Lower leg skin (tissue), 4 donors: Measurements from ENCODE around the gene CDYL2. TPM values are rescaled to one million over a fixed set of nuclear protein-coding genes. Genes with fewer than 3 reads are reported as not detected.

Source experiments
- DNase-seq, 2 donors: peaks; one replicate each; pipeline ENCODE4 v3.0.0-alpha.2; 2019; ENCODE audit warnings: low spot score in 2 of 2
- H3K4me3 ChIP-seq: fragments of 200-600 bp; sonication (generic); 2 replicates; pipeline ENCODE4 v1.5.1; 2017; ENCODE audit warnings: mild to moderate bottlenecking, low read depth; ENCODE audit not compliant: poor library complexity, severe bottlenecking
- CTCF ChIP-seq, 3 donors: fragments of 450-650 bp; IDR thresholded peaks; one replicate each; pipeline ENCODE4 v1.5.1; 2016; ENCODE audit warnings: antibody characterized with exemption in 3 of 3, mild to moderate bottlenecking in 3 of 3, moderate library complexity in 2 of 3
- POLR2A ChIP-seq, 2 donors: fragments of 450-650 bp; IDR thresholded peaks; one replicate each; pipeline ENCODE4 v1.6.1; 2016 to 2017; ENCODE audit warnings: antibody characterized with exemption in 2 of 2, mild to moderate bottlenecking in 1 of 2, moderate library complexity in 1 of 2
- WGBS, 2 donors: methylation state at CpG; one replicate each; pipeline ENCODE4 v1.1.5; 2018; 5-methylcytosine and 5-hydroxymethylcytosine counted together
- intact Hi-C: fragments of 100-400 bp; cut with DNase I; formaldehyde crosslinking; loops from one replicate; pipeline ENCODE4 v1.15.0; 2023; ENCODE audit warnings: low total_unique reads
- total RNA-seq, 4 donors: library from RNA; depleted of rRNA; stranded (reverse); fragments of >200 nt; gene quantifications; one replicate each; pipeline ENCODE4 v1.1.0, GENCODE V29; 2016

CDYL2 gene
- total RNA-seq, 4 donors from 2014 or later: 1.3 to 1.9 (median 1.7) TPM

GRCh38 chr16:80778703-80779102, 25.7 kb downstream of the CDYL2 start:
- DNase-seq: no peak
- WGBS, 2 donors: 81 to 83% methylated on average over 2 of the region's 2 CpGs
- H3K4me3 ChIP-seq: no peak overlapping the region
- intact Hi-C loops: no loop called here
- no peak for TF ChIP-seq POLR2A (IDR thresholded peaks at IDR 0.05)
- no peak for TF ChIP-seq CTCF (IDR thresholded peaks at IDR 0.05)

GRCh38 chr16:80776856-80777255, 27.5 kb downstream of the CDYL2 start:
- intact Hi-C loops: no loop called here
- no peak for DNase-seq
- H3K4me3 ChIP-seq: no peak overlapping the region
- no peak for TF ChIP-seq CTCF (IDR thresholded peaks at IDR 0.05)
- TF ChIP-seq POLR2A (IDR thresholded peaks at IDR 0.05): no peak
- 87 to 88% methylated on average over 19 of the region's 19 CpGs for WGBS, 2 donors

- TF ChIP-seq CTCF (IDR thresholded peaks at IDR 0.05): no peak
- TF ChIP-seq POLR2A (IDR thresholded peaks at IDR 0.05): no peak
- intact Hi-C loops: no loop called here
- 94 to 96% methylated on average over 1 of the region's 1 CpG for WGBS, 2 donors
- no peak for DNase-seq
- H3K4me3 ChIP-seq: no peak overlapping the region
Observed at GRCh38 chr16:80775450-80775849, 28.9 kb downstream of the CDYL2 start.

- TF ChIP-seq POLR2A (IDR thresholded peaks at IDR 0.05) (no peak), CTCF (IDR thresholded peaks at IDR 0.05) (no peak)
- WGBS, 2 donors: 84 to 90% methylated on average over 1 of the region's 1 CpG
- intact Hi-C loops: no loop called here
Observed at GRCh38 chr16:80766798-80767197, 37.6 kb downstream of the CDYL2 start.

GRCh38 chr16:80759419-80760162, 44.8 kb downstream of the CDYL2 start:
- no peak overlapping the region for H3K4me3 ChIP-seq
- DNase-seq: no peak
- no peak for TF ChIP-seq CTCF (IDR thresholded peaks at IDR 0.05)
- no peak for TF ChIP-seq POLR2A (IDR thresholded peaks at IDR 0.05)
- 79% methylated on average over 6 of the region's 6 CpGs for WGBS, 2 donors
- intact Hi-C loops: no loop called here

More at GRCh38 chr16:80766798-80767197, 37.6 kb downstream of the CDYL2 start:
- H3K4me3 ChIP-seq: no peak overlapping the region
- DNase-seq: no peak

GRCh38 chr16:80754476-80754875, 49.9 kb downstream of the CDYL2 start:
- DNase-seq: no peak
- intact Hi-C loops: no loop called here
- WGBS, 2 donors: 87 to 95% methylated on average over 5 of the region's 5 CpGs
- H3K4me3 ChIP-seq: no peak overlapping the region
- no peak for TF ChIP-seq CTCF (IDR thresholded peaks at IDR 0.05)
